ENCODE data around the gene OR2A2.

OR2A2 gene

GRCh38 chr7:144130730-144131129 is 21.3 kb downstream of the OR2A2 start:
- in situ Hi-C loops (cut with HindIII; ENCODE audit: low pct_ligation_motif_present, low sequenced_read_pairs), result no loop called here

GRCh38 chr7:144132262-144132661 is 22.9 kb downstream of the OR2A2 start:
- no peak for TF ChIP-seq CTCF (IDR thresholded peaks at IDR 0.05; ENCODE audit: low read depth, low read length, missing control alignments)
- Histone ChIP-seq H3K27ac (no peak overlapping the region), H3K4me3 (ENCODE audit: low read depth, low read length) (no peak overlapping the region), H3K36me3 (replicated peaks) (no peaks in the 10 kb centered on the region), H3K27me3 (replicated peaks) (no peaks in the 10 kb centered on the region)
- no peak for DNase-seq
- in situ Hi-C loops (cut with HindIII; ENCODE audit: low pct_ligation_motif_present, low sequenced_read_pairs), result no loop called here

More at GRCh38 chr7:144130730-144131129, 21.3 kb downstream of the OR2A2 start:
- no peak for TF ChIP-seq CTCF (IDR thresholded peaks at IDR 0.05; ENCODE audit: low read depth, low read length, missing control alignments)
- no peaks in the 10 kb centered on the region for H3K27me3 ChIP-seq (replicated peaks)
- no peak overlapping the region for H3K4me3 ChIP-seq (ENCODE audit: low read depth, low read length)
- DNase-seq, result no peak
- no peaks in the 10 kb centered on the region for H3K36me3 ChIP-seq (replicated peaks)
- H3K27ac ChIP-seq, result no peak overlapping the region

- DNase-seq, result no peak
- H3K4me3 ChIP-seq (ENCODE audit: low read depth, low read length), result no peak overlapping the region
- TF ChIP-seq CTCF (IDR thresholded peaks at IDR 0.05; ENCODE audit: low read depth, low read length, missing control alignments), result no peak
- no peaks in the 10 kb centered on the region for H3K36me3 ChIP-seq (replicated peaks)
- in situ Hi-C loops (cut with HindIII; ENCODE audit: low pct_ligation_motif_present, low sequenced_read_pairs), result no loop called here
- no peaks in the 10 kb centered on the region for H3K27me3 ChIP-seq (replicated peaks)
- no peak overlapping the region for H3K27ac ChIP-seq
Observed at GRCh38 chr7:144133307-144133706, 23.9 kb downstream of the OR2A2 start.

GRCh38 chr7:144134116-144134515 is 24.7 kb downstream of the OR2A2 start:
- TF ChIP-seq CTCF (IDR thresholded peaks at IDR 0.05; ENCODE audit: low read depth, low read length, missing control alignments), result no peak
- in situ Hi-C loops (cut with HindIII; ENCODE audit: low pct_ligation_motif_present, low sequenced_read_pairs), result no loop called here
- H3K27ac ChIP-seq, result no peak overlapping the region
- no peaks in the 10 kb centered on the region for H3K27me3 ChIP-seq (replicated peaks)
- no peak overlapping the region for H3K4me3 ChIP-seq (ENCODE audit: low read depth, low read length)
- no peak for DNase-seq
- H3K36me3 ChIP-seq (replicated peaks), result no peaks in the 10 kb centered on the region

GRCh38 chr7:144137501-144137900 is 28.1 kb downstream of the OR2A2 start:
- H3K4me3 ChIP-seq (ENCODE audit: low read depth, low read length), result no peak overlapping the region
- no peak for DNase-seq
- H3K27ac ChIP-seq, result no peak overlapping the region
- in situ Hi-C loops (cut with HindIII; ENCODE audit: low pct_ligation_motif_present, low sequenced_read_pairs), result no loop called here
- no peak for TF ChIP-seq CTCF (IDR thresholded peaks at IDR 0.05; ENCODE audit: low read depth, low read length, missing control alignments)
- H3K36me3 ChIP-seq (replicated peaks), result no peaks in the 10 kb centered on the region
- H3K27me3 ChIP-seq (replicated peaks), result no peaks in the 10 kb centered on the region

- H3K27ac ChIP-seq, result no peak overlapping the region
- no peak overlapping the region for H3K4me3 ChIP-seq (ENCODE audit: low read depth, low read length)
- in situ Hi-C loops (cut with HindIII; ENCODE audit: low pct_ligation_motif_present, low sequenced_read_pairs), result no loop called here
- no peak for DNase-seq
- H3K36me3 ChIP-seq (replicated peaks), result no peaks in the 10 kb centered on the region
- H3K27me3 ChIP-seq (replicated peaks), result no peaks in the 10 kb centered on the region
- no peak for TF ChIP-seq CTCF (IDR thresholded peaks at IDR 0.05; ENCODE audit: low read depth, low read length, missing control alignments)
Observed at GRCh38 chr7:144142187-144142586, 32.8 kb downstream of the OR2A2 start.

Measured in brain microvascular endothelial cell (primary cell).